HG03139 (cell line): ENCODE data around the gene PROB1.
"Not testable (repeated sequence)": the region's sequence is repeated elsewhere in the genome, so short reads cannot be mapped to it uniquely, and the experiment has no call there.

Experiments used
- ATAC-seq: cut with Tn5 transposase; IDR thresholded peaks from one replicate; pipeline ENCODE4 v1.9.1; 2021; ENCODE audit not compliant: unreplicated experiment

Gene PROB1

GRCh38 chr5:139413153-139413552 lies 18.2 kb upstream of the PROB1 start:
- ATAC-seq: no peak

- ATAC-seq: no peak
Observed at GRCh38 chr5:139410993-139411828, 16.3 kb upstream of the PROB1 start.

- no peak for ATAC-seq
Observed at GRCh38 chr5:139410121-139410992, 15.5 kb upstream of the PROB1 start.

GRCh38 chr5:139409116-139409515 lies 14.2 kb upstream of the PROB1 start:
- not testable (repeated sequence) for ATAC-seq

- ATAC-seq: no peak
Observed at GRCh38 chr5:139408191-139408590, 13.3 kb upstream of the PROB1 start.

- no peak for ATAC-seq
Observed at GRCh38 chr5:139407517-139407916, 12.6 kb upstream of the PROB1 start.

GRCh38 chr5:139406963-139407362 lies 12.1 kb upstream of the PROB1 start:
- ATAC-seq: no peak

- ATAC-seq: no peak
Observed at GRCh38 chr5:139404484-139404840, 9.6 kb upstream of the PROB1 start.

- peak; percentile 79 for ATAC-seq
Observed at GRCh38 chr5:139403787-139404483, 9.0 kb upstream of the PROB1 start, which contains the start of gene SPATA24. Gene SPATA24, minus strand, starts transcription at chr5:139404089. Its CDS starts 29 bp downstream, at chr5:139404060.

- ATAC-seq: no peak
Observed at GRCh38 chr5:139403418-139403786, 8.5 kb upstream of the PROB1 start.

GRCh38 chr5:139402561-139403158 lies 7.8 kb upstream of the PROB1 start:
- no peak for ATAC-seq

GRCh38 chr5:139401546-139401945 lies 6.6 kb upstream of the PROB1 start:
- ATAC-seq: no peak

- no peak for ATAC-seq
Observed at GRCh38 chr5:139399501-139400121, 4.7 kb upstream of the PROB1 start.

- no peak for ATAC-seq
Observed at GRCh38 chr5:139397921-139398320, 3.0 kb upstream of the PROB1 start.

- ATAC-seq: no peak
Observed at GRCh38 chr5:139396691-139397090, 1.8 kb upstream of the PROB1 start.

GRCh38 chr5:139395844-139396640 lies 1.1 kb upstream of the PROB1 start:
- no peak for ATAC-seq

GRCh38 chr5:139394123-139394653 lies 716 bp downstream of the PROB1 start:
- no peak for ATAC-seq

- ATAC-seq: no peak
Observed at GRCh38 chr5:139393497-139394122, 1.3 kb downstream of the PROB1 start.
